ENCODE measurements around the gene PGGT1B. TPM values are rescaled to one million over a fixed set of nuclear protein-coding genes. Genes with fewer than 3 reads are reported as not detected.
"Not testable (repeated sequence)": the region's sequence is repeated elsewhere in the genome, so short reads cannot be mapped to it uniquely, and the experiment has no call there.

PGGT1B gene
- total RNA-seq, 1 donor from 2014 or later, result 23.8 TPM

DNA sequence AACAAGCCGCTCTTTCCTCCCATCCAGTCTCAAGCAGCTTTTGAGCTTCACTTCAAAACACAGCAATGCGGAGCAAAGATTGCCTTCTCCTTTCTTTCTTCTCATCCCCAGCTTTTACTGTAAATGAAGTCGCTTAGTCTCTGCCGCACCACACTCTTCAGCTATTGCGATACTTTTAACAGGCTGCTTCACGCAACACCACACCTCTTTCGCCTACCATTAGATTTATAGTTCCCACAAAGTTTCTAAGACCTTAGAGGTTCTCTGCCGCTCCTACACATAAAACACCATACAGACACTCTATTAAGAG, 711 bp downstream of the PGGT1B start:
- no peaks in the 10 kb centered on the region for H3K27me3 ChIP-seq (ENCODE audit: low read depth)
- H3K36me3 ChIP-seq, result peaks cover 14% of the 10 kb centered on the region
- intact Hi-C loops (cut with micrococcal nuclease), result no loop called here
- H3K9me3 ChIP-seq (replicated peaks), result no peaks in the 10 kb centered on the region
- peaks cover 49% of the 10 kb centered on the region for H3K4me1 ChIP-seq
- peak overlapping the region; percentile 84 for H3K27ac ChIP-seq (replicated peaks)
- H3K4me3 ChIP-seq, result peak overlapping the region; percentile 86
- TF ChIP-seq, protein P1, sequence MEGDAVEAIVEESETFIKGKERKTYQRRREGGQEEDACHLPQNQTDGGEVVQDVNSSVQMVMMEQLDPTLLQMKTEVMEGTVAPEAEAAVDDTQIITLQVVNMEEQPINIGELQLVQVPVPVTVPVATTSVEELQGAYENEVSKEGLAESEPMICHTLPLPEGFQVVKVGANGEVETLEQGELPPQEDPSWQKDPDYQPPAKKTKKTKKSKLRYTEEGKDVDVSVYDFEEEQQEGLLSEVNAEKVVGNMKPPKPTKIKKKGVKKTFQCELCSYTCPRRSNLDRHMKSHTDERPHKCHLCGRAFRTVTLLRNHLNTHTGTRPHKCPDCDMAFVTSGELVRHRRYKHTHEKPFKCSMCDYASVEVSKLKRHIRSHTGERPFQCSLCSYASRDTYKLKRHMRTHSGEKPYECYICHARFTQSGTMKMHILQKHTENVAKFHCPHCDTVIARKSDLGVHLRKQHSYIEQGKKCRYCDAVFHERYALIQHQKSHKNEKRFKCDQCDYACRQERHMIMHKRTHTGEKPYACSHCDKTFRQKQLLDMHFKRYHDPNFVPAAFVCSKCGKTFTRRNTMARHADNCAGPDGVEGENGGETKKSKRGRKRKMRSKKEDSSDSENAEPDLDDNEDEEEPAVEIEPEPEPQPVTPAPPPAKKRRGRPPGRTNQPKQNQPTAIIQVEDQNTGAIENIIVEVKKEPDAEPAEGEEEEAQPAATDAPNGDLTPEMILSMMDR (IDR thresholded peaks at IDR 0.05; ENCODE audit: borderline replicate concordance), result no peak
- no peak for DNase-seq

DNA sequence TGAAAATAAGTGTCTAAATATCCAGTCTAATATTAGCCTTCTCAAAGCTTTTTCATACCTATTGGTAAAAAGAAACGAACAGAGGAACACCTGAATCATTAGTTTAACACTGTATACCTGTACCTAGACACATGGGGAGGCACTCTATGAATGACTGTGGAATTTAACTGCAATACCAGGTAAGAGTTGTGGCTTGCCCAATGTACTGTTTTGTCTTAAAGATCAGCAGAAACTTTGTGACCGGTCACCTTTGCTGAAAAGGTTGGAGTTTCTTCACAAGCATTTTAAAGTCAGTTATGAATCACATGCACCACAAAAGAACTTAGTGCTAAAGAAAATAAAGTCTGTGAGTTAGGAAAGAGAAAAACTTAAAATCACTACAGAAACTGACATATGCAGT, 2.4 kb downstream of the PGGT1B start:
- TF ChIP-seq, protein P1 (IDR thresholded peaks at IDR 0.05; ENCODE audit: borderline replicate concordance), result no peak

DNA sequence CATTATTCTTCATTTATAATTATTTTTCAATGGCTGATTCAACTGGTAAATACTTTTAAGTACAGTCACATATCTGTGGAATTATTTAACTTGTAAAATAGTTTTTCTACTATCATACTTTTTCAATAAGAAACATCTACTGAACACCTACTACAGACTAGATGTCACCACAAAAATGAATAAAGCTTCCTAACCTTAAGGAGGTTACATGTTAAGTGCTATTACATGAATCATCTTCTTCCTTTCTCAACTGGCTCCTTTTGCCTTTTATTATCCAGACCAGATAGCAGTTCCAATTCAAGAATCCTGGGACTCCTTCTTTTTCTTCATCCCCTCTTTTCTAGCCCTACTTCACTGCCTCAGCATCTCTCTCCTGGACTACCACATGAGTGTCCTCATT, 4.7 kb downstream of the PGGT1B start:
- intact Hi-C loops (cut with micrococcal nuclease), result no loop called here
- TF ChIP-seq, protein P1 (IDR thresholded peaks at IDR 0.05; ENCODE audit: borderline replicate concordance), result no peak
- Histone ChIP-seq H3K27me3 (ENCODE audit: low read depth) (no peaks in the 10 kb centered on the region), H3K27ac (replicated peaks) (no peak overlapping the region), H3K36me3 (peaks cover 3% of the 10 kb centered on the region), H3K4me1 (peaks cover 69% of the 10 kb centered on the region), H3K4me3 (no peak overlapping the region), H3K9me3 (replicated peaks) (no peaks in the 10 kb centered on the region)
- DNase-seq, result no peak

More for the DNA sequence above, 2.4 kb downstream of the PGGT1B start:
- peaks cover 62% of the 10 kb centered on the region for H3K4me1 ChIP-seq
- H3K4me3 ChIP-seq, result no peak overlapping the region
- no peaks in the 10 kb centered on the region for H3K9me3 ChIP-seq (replicated peaks)
- DNase-seq, result no peak
- H3K36me3 ChIP-seq, result peaks cover 10% of the 10 kb centered on the region
- H3K27me3 ChIP-seq (ENCODE audit: low read depth), result no peaks in the 10 kb centered on the region
- intact Hi-C loops (cut with micrococcal nuclease), result no loop called here
- H3K27ac ChIP-seq (replicated peaks), result no peak overlapping the region

DNA sequence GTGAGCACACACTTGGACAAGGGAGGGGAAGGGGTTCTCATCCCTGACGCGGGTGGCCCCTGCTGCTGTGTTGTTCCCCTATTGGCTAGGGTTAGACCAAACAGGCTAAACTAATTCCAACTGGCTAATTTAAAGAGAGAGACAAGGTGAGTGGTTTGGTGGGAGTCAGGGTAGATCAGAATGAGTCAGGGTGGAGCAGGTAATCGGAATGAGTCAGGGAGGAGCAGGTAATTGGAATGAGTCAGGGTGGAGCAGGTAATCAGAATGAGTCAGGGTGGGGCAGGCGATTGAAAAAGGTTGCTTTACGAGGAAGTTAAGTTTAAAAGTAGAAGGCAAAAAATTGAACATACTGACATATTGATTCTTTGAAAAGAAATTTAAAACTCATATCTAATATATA, 13.3 kb downstream of the PGGT1B start:
- H3K4me3 ChIP-seq; H3K9me3 ChIP-seq (replicated peaks); H3K36me3 ChIP-seq; H3K27ac ChIP-seq (replicated peaks); DNase-seq; H3K27me3 ChIP-seq (ENCODE audit: low read depth): not testable (repeated sequence)
- H3K4me1 ChIP-seq, result peaks cover 22% of the 10 kb centered on the region
- intact Hi-C loops (cut with micrococcal nuclease), result loop anchor here (5.0 kb wide), 1 partner anchor 152 kb away; no protein-coding TSS in a partner anchor

DNA sequence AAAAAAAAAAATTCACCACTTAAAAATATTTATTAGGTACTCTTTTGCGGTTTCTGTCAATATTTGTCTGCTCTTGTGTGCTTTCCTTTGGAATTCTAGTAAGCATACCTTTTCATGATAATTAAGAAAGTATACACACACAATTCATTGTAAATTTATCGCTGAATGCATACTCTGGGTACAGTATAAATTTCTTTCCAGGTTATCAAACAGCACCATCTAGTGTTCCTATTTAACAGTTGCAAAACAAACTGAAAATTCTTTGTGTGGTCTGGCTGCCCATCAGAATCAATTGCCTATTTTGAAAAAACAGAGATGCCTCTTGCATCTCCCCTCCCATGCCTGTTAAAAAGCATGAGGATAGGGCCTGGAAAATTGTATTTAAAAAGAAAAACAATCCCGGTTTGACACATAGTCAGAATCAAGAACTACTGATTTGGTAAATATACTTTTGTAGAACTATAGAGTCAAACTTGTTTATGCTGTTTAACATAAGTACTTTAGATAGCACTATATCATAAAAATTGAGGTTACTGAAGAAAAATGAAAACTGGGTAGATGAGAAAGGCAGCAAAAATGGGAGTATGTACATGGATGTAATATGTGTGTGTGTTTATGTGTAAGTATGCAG, 16.2 kb downstream of the PGGT1B start:
- H3K27me3 ChIP-seq (ENCODE audit: low read depth), result no peaks in the 10 kb centered on the region
- H3K4me1 ChIP-seq, result peaks cover 25% of the 10 kb centered on the region
- TF ChIP-seq, protein P1 (IDR thresholded peaks at IDR 0.05; ENCODE audit: borderline replicate concordance), result peak; percentile 75
- H3K9me3 ChIP-seq (replicated peaks), result no peaks in the 10 kb centered on the region
- H3K27ac ChIP-seq (replicated peaks), result no peak overlapping the region
- H3K36me3 ChIP-seq, result no peaks in the 10 kb centered on the region
- H3K4me3 ChIP-seq, result no peak overlapping the region
- intact Hi-C loops (cut with micrococcal nuclease), result loop anchor here (5.0 kb wide), 1 partner anchor 149 kb away; no protein-coding TSS in a partner anchor
- no peak for DNase-seq

DNA sequence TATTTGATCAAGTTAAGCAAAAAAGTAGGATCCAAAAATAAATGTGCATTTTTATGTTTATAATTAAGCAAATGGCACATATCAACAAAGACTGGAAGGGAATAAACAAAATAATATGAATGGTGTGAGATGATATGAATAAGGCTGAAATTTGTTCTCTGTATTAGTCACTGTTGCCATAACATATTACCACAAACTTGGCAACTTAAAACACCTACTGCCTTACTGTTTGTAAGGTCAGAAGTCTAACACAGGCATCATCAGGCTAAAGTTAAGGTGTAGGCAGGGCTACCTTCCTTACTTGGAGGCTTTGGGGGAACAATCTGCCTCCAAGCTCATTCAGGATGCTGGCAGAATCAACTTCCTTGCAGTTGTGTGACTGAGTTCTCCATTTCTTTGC, 19.3 kb downstream of the PGGT1B start:
- Histone ChIP-seq H3K27ac (replicated peaks) (no peak overlapping the region), H3K36me3 (peaks cover 24% of the 10 kb centered on the region)

More for the DNA sequence above, 19.3 kb downstream of the PGGT1B start:
- TF ChIP-seq, protein P1 (IDR thresholded peaks at IDR 0.05; ENCODE audit: borderline replicate concordance), result no peak
- Histone ChIP-seq H3K4me1 (peaks cover 25% of the 10 kb centered on the region), H3K27me3 (ENCODE audit: low read depth) (no peaks in the 10 kb centered on the region), H3K4me3 (no peak overlapping the region), H3K9me3 (replicated peaks) (no peaks in the 10 kb centered on the region)
- intact Hi-C loops (cut with micrococcal nuclease), result no loop called here
- no peak for DNase-seq
